GM19452 (cell line): Measurements from ENCODE around the gene GPR158.
"Not testable (repeated sequence)": the region's sequence is repeated elsewhere in the genome, so short reads cannot be mapped to it uniquely, and the experiment has no call there.

Experiments
- ATAC-seq: cut with Tn5 transposase; IDR thresholded peaks from one replicate; pipeline ENCODE4 v1.9.1; 2021; ENCODE audit not compliant: unreplicated experiment

The GPR158 gene, protein sequence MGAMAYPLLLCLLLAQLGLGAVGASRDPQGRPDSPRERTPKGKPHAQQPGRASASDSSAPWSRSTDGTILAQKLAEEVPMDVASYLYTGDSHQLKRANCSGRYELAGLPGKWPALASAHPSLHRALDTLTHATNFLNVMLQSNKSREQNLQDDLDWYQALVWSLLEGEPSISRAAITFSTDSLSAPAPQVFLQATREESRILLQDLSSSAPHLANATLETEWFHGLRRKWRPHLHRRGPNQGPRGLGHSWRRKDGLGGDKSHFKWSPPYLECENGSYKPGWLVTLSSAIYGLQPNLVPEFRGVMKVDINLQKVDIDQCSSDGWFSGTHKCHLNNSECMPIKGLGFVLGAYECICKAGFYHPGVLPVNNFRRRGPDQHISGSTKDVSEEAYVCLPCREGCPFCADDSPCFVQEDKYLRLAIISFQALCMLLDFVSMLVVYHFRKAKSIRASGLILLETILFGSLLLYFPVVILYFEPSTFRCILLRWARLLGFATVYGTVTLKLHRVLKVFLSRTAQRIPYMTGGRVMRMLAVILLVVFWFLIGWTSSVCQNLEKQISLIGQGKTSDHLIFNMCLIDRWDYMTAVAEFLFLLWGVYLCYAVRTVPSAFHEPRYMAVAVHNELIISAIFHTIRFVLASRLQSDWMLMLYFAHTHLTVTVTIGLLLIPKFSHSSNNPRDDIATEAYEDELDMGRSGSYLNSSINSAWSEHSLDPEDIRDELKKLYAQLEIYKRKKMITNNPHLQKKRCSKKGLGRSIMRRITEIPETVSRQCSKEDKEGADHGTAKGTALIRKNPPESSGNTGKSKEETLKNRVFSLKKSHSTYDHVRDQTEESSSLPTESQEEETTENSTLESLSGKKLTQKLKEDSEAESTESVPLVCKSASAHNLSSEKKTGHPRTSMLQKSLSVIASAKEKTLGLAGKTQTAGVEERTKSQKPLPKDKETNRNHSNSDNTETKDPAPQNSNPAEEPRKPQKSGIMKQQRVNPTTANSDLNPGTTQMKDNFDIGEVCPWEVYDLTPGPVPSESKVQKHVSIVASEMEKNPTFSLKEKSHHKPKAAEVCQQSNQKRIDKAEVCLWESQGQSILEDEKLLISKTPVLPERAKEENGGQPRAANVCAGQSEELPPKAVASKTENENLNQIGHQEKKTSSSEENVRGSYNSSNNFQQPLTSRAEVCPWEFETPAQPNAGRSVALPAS (N-terminal part only)

DNA sequence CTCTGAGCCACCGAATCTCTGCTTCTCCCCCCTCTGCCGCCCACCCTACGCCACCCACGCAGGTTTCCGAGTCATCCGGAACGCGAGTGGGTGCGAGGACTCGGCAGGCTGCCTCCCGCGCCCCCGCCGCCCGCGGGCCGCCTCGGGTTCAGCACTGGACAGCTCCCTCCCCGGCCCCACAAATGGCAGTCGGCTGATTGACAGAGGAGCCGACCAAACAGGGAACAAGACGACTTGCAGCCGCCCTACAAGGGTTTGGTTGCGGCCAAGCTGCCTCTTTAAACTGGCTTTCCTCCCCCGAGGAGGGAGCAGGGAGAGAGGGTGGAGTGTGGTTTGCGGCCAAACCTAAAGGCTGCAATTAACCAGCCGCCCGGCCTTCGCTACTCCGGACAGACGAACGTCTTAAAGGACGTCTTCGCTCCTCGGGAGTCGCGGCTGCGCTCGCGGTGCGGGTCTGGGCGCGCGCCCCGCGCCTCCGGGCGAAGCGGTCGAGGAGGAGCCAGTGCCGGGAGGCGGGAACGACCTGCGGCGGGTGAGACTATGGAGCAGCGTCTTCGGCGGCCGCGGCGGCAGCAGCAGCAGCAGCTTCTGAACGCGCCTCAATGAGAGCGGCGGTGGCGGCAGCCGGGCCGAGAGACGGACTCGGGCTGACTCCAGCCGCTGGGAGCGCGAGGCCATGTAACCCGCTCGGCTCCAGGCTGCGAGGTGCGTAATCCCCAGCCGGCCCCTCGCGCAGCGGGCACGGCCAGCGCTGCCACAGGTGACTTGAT, at the start of gene GPR158:
Gene GPR158, plus strand, starts transcription at position 541 of the 770 bp plus-strand sequence. CDS start 420 bp downstream, outside the sequence.
- ATAC-seq = no peak

DNA sequence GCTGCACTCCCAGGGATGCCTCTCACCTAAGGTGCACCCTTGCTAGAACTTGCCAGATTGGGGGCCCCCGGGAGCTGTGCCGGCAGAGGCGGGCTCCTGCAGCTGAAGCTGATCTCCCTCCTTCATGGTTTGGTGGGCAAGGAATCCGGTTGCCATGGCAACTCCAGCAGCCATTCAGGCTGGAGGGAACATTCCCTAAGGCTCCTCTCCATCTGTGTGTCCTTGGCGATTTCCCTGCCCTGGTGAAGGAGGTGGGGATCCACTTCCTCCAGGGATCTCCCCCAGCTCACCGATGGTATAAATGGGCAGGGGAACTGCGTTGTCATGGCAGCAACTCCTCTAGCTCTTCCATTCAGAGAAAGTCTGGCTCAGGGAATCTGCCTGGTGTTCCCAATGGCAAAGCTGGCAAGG, 49.6 kb upstream of the GPR158 start:
- no peak for ATAC-seq

DNA sequence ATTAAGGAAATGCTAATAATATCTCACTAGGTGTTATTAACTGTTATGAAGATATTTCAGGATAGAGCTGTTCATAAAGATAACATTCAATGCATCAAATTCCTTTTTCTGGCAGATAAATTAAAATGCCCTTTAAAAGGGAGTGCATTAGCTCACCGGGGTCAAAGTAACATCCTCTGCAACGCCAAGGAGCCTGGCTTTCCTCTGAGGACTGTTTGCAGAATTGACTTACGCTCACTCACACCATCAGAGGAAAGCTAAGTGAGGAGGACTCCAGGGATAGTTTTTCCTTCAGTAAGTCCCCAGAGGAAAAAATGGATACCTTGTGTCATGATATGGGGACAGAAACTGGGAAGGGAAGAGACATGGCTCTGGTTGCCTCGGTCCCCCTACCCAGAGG, 45.2 kb upstream of the GPR158 start:
- no peak for ATAC-seq

DNA sequence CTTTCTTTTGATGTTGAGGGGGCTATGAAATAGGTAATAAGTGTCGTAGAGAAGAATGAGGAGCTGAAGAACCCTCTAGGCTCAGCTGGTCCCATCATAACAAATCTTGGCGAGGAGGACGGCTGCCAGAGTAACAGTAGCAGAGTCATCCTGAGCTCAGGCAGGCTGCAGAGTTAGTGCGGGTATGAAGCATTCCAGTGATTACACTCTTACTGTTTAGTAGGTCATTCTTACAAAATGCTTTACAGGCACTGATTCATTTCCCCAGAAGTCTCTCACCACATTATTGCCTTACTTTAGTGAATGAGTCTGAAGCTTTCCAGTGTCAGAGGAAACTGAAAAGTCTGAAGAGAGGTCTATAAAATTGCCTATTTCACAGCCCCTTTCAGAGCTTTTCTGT, 43.9 kb upstream of the GPR158 start:
- ATAC-seq = no peak

DNA sequence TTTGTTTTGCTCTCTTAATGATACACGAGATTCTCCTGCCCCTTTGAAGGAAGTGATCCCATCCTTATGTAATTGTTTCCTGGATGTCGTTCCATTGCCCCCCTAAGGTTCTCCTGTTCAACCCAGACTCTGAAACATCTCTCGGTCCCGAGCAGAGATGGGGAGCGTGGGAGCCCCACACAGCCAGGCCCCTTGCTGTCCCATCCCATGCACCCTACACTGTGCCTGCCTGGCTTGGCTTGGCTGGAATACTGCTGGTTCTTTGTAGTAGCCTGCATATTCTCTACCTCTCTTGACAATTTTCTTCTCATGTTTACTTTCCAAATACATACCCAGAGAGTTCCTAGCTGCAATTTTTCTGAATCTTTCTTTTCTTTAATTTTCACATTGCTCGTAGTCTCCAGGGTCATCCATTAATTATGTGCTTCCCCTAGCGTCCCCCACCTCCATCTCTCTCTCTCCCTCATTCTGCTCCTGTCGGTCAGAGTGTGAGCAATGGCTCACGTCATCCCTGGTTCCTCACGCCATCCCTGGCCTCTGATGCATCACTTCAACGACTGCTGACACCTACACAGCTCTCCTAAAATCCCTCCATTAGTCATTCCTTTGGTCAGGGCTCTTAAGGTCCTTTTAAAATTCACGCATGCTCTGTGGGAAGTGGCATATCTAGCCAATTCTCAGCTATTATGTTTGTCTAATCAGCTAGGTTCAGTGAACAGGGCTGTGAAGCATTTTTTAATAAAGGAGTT, 32.5 kb upstream of the GPR158 start:
- ATAC-seq = no peak

DNA sequence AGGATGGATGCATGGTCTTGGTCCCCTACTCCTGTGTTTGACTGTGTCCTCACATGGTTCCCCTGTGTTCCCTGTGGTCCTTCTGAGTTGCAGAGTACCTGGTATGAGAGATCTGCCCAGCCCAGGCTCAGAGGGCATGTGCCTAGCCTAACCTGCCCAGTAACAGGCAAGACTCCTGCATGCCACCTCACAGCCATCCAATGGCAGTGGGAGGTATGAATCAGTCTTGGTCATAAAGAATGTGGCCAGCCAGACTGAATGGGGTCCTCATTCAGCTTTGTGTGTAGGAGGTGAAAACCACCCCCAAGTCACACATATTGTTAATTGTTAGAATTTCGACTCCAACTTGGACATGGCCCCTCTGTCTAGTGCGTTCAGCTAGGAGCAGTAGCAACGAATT, 17.2 kb upstream of the GPR158 start:
- no peak for ATAC-seq

DNA sequence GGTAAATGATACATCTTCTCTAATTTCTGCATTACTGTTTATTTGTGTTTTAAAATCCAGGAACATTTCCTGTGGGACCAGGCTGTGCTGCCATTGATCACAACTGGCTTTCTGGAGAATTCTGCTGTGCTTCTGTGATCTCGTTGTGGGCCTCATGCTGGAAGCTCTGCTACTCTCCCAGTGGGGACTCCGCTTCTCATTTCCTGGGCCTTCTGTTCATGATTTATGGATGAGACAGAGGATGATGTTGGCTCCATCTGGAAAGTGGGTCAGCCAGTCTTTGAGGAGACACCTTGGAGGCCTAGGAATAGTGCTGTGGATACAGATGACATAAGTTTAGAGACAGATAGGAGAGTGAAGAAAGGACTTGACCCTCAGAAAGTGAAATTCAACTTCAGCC, 15.2 kb upstream of the GPR158 start:
- ATAC-seq = no peak

DNA sequence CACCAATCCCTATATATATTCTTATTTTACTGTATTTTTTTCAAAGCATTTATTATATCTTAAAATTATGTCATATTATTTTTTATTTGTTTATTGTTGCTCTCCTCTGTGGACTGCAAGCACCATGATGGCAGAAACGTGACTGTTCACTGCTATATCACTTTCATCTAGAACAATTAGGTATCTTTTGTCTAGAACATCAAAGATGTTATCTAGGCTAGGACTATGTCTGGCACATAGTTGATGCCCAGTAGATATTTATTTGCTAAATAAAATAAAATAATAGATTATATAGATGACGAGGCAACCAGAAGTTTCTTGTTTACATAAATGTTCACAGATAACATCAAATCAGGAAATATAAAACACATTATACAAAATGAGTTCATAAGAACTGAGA, 12.4 kb upstream of the GPR158 start:
- no peak for ATAC-seq

DNA sequence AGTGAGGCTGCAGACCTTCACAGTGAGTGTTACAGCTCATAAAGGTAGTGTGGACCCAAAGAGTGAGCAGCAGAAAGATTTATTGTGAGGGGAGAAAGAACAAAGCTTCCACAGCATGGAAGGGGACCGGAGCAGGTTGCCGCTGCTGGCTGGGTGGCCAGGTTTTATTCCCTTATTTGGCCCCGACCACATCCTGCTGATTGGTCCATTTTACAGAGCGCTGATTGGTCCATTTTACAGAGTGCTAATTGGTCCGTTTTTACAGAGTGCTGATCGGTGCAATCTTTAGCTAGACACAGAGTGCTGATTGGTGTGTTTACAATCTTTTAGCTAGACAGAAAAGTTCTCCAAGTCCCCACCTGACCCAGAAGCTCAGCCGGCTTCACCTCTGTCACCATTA, 11.3 kb upstream of the GPR158 start:
- ATAC-seq = not testable (repeated sequence)

DNA sequence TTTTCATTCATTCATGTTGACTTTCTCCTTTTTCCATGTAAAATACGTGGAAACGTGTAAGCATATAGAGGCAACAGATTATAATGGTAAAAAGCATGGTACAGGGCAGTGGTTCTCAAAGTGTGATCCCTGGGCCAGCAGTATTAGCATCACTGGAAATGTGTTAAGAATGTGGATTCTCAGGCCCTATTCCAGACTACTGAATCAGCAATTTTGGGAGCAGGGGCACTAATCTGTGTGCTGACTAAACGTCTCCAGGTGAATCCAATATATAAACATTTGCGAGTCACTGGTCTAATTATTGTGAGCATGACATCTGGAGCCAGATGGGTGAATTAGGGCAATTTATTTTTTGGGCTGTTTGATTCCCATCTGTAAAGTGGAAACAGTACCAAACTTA, 5.1 kb upstream of the GPR158 start:
- no peak for ATAC-seq

DNA sequence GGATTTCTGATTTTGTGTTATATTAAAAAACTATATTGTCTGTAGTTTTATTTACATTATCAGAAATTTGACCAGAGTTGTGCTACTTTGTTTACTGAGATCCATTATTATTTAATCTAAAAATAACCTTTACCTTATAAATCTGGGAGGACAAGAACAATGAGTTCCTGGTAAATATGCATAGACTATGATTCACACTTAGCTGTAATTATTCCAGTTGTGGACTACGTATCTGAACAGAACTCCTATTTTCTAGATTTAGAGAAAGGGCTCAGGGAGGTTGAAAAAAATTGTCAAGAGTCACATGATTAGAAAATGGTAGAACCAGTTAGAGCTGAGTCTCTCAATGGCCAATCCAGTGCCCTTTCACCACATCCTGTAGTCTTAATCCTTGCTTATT, 4.2 kb upstream of the GPR158 start:
- ATAC-seq = no peak

DNA sequence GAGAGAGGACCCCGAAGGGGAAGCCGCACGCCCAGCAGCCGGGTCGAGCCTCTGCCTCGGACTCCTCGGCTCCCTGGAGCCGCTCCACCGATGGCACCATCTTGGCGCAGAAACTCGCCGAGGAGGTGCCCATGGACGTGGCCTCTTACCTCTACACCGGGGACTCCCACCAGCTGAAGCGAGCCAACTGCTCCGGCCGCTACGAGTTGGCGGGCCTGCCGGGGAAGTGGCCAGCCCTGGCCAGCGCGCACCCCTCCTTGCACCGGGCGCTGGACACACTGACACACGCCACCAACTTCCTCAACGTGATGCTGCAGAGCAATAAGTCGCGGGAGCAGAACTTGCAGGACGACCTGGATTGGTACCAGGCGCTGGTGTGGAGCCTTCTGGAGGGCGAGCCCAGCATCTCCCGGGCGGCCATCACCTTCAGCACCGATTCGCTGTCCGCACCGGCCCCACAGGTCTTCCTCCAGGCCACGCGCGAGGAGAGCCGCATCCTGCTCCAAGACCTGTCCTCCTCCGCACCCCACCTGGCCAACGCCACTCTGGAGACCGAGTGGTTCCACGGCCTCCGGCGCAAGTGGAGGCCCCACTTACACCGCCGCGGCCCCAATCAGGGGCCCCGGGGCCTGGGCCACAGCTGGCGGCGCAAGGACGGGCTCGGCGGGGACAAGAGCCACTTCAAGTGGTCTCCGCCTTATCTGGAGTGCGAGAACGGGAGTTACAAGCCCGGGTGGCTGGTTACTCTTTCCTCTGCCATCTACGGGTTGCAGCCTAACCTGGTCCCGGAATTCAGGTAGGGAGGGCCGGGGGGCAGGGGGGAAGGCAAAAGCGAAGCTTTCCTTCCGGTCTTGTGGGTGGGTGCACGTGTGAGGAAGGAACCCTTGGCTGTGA, 973 bp downstream of the GPR158 start:
- ATAC-seq = no peak

DNA sequence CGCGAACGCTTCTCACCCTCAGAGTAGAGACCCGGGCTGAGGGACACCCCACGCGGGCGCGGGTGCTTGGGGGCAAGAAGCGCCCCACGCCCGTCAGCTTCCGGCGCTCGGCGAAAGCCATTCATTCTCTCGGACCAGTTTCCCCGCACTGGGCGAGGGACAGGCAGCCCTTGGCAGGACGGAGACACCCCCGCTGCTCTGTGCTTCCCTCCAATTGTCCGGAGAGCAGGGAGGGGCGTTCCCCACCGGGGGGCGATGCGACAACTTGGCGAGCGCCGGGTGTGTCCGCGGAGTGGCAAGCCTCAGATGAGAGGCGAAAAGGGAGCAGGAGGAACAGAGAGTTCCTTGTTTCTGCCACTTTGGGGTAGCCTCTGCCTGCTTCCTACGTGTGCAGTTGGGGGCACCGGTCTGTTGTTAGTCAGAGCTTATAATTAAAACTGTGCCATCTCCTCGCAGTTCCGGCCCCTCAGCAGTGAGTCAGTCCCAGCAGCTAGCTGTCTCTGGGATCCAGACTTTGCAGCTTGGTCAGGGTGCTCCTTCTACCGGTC, 1.7 kb downstream of the GPR158 start:
- ATAC-seq = no peak

DNA sequence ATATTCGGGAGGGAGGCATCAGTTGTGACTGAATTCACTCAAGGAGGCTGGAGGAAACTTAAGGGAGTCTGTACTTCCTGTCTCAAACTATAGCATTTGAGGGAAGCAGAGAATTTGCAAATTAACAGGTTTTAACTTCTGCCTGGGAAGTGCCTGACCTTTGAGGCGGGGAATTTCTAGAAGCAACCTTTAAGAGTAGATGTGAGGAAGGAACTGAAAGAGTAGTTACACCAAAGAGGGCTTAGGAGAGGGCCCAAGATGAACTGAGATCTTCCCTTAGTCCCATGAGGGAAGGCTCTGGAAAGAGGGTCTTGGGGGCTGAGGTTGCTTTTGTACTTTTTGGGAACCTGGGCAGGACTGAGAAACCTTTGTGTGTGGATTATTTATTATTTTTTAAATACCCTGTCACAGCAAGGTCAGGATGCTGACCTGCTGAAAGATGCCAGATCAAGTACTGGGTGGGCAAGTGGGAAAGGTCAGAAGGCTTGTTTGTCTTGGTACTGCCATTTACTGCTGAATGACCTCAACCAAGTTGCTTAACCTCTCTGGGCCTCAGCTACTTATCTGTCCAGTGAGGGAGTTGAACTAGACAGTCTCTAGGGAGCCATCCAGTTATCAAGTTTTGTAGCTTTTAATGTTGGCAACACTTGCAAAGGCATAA, 2.4 kb downstream of the GPR158 start:
- ATAC-seq = no peak

DNA sequence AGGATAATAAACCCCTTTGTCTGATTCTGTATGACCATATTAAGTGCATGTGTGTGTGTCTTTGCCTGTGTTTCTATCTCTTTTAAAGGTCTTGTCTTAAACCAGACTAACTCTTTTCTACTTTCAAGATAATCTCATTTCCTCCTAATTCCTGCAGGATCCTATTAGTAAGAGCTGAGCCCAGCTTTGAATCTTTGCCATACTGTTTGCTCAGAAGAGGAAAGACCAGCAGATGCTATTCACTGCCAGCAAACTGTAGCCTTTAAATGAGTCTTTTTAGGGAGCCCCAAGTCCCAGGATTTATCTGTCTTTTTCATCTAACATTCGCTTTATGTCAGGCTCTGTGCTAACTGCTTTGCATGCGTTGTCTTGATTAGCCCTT, 2.9 kb downstream of the GPR158 start:
- no peak for ATAC-seq

DNA sequence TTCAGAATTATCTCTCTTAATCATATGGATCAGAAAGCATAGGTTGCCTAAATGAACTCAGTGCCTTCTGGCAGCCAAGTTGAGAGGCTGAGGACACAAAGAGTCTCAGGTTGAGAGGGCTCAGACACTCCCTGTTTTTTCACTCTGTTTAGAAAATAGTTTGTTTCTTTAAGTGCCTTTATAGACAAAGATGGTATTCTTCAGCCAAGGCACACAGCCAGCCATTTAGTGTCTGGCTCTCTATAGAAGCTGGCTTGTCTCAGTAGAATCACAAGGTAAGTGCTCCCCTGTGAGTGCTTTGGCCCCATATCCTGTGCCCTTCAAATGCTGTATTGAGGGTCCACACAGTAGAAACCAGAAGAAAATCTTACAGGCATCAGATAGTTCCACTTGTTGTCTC, 3.6 kb downstream of the GPR158 start:
- ATAC-seq = no peak

DNA sequence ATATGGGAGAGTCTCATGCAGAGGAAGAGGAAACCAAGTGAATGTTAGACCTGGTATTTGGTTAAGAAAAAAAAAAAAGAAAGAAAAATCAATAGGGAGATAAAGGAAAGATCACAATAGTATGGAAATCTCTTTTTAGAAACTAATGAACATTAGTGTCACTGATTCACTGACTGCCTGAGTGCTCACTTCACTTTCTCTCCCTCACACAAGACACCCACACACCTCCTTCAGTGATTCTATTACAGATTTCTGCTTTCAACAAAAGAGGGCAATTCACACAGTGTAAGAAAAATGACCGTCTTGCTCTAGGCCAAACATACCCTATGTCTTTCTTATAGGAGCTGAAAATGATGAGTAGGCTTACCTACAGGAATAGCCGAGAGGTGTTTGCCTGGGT, 6.0 kb downstream of the GPR158 start:
- no peak for ATAC-seq

DNA sequence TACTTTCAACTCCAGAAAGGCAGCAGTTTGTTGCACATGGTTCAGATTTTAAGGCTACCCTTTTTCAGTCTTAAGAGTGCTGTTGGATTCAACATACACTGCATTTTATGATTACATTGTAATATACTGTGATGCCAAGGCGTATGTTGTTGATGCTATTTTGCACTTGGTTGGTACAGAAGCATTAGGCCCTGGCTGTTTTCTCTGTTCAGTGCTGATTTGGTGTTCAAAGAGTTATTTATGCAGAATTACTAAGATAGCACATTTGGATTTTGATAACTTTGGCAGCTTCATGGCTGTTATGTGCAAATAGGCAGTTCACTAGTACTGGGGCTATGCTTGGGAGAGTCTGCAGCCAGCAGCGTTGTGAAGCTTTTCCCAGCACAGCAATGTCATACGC, 7.8 kb downstream of the GPR158 start:
- no peak for ATAC-seq
